CD4-positive, alpha-beta T cell treated with Interleukin-1 beta for 1 hour (primary cell): Measurements from ENCODE around the gene CCNJ.
A peak's percentile ranks its signal among the peaks of the same experiment; 100 is the strongest.
"Not testable (repeated sequence)": the region's sequence is repeated elsewhere in the genome, so short reads cannot be mapped to it uniquely, and the experiment has no call there.

Experiments
- DNase-seq, 2 donors: peaks; one replicate each; pipeline ENCODE4 v3.0.0-alpha.2; 2020 to 2022

Gene CCNJ

DNA sequence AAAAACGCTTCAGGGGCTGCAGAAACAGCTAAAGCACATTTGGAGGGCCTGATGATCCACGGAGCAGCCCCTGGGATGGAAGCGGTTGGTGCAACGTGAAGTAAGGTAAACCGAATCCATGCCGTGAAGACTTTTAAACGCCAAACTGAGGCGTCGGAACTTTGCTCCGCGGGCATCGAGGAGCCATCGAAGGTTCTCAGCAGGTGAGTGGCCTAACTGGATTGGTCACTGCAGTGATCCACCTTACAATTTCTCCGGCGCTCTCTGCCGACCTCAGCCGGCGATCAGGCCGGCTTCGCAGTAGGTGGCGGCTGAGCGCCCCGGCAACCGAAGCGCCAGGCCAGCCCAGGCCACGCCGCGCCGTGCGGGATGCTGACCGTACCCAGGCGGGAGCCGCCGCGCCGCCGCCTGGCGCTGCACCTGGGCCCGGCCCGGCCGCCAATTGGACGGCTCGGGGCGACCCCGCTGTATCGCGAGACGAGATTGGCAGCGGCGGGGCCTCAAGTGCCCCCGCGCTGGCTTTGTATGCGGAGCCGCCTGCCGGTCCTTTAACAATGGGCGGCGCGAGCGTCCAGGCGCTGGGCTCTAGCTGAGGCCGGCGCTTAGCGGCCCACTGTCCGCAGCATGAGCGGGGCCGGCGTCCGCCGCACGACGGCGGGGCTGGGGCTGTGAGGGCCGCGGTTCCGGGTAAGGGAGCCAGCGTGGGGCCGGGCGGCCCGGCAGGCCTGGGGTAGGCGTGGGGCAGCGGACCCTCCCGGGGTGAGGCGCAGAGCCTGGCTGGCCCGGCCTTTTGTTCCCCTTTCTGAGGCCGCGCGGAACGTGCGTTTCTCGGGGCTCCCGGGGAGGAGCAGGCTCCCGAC lies at the start of gene CCNJ:
Gene CCNJ, plus strand, starts transcription at position 551 of the 860 bp plus-strand sequence. CDS start 811 bp downstream, outside the sequence.
- peak; percentile 85 to 86 for DNase-seq

- DNase-seq, result not testable (repeated sequence)
These were observed 49.0 kb upstream of the CCNJ start for GRCh38 chr10:95994376-95994775.

DNA sequence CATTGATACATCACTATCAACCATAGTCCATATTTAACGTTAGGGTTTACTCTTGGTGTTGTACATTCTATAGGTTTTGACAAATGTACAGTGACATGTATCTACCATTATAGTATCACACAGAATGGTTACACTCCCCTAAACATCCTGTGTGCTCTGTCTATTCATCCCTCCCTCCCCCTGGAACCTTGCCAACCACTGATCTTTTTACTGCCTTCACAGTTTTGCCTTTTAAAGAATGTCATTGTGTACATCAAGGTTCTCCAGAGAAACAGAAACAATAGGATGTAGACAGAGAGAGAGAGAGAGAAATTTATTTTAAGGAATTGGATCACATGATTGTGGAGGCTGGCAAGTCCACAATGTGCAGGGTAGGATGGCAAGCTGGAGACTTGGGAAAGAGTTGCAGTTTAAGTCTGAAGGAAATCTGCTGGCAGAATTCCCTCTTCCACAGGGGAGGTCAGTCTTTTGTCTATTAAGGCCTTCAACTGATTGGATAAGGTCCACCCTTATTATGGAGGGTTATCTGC lies 45.1 kb upstream of the CCNJ start:
- no peak for DNase-seq

- no peak for DNase-seq
These were observed 29.4 kb upstream of the CCNJ start for GRCh38 chr10:96013956-96014355.

DNA sequence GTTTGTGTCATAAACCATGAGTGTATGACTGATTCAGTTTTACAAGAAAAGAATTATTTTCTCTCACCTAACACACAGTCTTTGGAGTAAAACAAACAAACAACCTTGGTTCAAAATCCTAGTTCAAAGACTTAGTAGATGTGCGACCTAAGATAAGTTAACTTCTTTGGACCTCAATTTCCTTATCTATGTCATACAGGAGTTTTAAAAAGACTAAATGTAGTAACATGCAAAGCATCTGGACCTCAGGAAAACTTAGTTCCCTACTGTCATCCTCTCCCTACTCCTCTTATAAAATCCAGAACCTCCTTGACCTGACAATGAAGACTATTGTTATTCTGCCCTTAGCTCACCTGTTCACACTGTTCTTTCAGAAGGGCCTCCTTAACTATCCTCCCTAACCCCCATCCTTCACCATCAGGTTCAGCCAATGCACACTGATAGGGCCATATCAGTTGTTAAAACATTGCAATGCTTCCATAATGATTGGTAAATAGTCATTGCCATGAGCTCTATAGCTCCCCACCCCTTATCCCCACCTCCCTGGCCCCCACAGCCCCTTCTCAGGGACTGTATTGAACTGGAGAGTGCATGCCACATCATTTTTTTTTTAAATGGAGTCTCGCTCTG lies 28.8 kb upstream of the CCNJ start:
- DNase-seq, result no peak

- DNase-seq, result peak; percentile 11 to 57
These were observed 26.1 kb upstream of the CCNJ start for GRCh38 chr10:96017191-96017687.

GRCh38 chr10:96021332-96021731 lies 22.1 kb upstream of the CCNJ start:
- DNase-seq, result no peak

DNA sequence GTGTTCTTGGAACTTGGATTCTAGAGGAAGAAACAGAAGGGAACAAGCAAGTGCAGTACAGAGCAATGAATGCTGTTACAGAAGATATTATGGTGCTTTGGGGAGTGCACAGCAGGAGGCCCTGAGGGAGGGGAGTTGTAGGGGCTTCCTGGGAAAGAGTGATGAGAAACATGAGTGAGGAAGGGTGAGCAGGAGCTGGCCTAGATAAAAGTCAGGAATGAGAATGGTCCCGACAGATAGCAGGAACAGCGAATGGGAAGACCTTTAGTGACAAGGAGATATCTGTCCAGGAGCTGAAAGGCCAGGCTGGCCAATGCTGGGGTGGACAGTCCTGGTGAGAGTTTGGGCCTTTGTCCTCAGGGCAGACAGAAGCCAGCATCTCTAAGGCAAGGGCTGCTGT lies 20.6 kb upstream of the CCNJ start:
- DNase-seq, result no peak

- DNase-seq, result no peak
These were observed 20.2 kb upstream of the CCNJ start for GRCh38 chr10:96023168-96023567.

GRCh38 chr10:96025566-96025965 lies 17.8 kb upstream of the CCNJ start:
- peak in 1 of 2 donors; percentile 7 for DNase-seq

DNA sequence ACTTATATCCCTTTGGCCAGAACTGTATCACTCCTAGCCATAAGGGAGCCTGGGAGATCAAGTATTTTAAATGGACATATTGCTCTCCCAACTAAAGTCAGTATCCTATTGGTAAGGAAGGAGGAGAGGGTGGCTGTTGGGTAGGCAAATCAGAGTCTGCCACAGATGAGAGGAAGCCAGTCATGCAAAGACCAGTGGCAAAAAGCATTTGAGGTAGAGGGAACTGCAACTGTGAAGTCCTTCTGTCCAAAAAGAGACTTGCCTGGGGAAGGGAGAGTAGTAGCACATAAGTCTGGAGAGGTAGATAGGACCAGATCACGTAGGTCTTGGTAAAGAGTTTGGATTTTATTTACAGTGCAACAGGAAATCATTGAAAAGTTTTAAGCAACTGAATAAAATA lies 8.8 kb upstream of the CCNJ start:
- DNase-seq, result no peak

- no peak for DNase-seq
These were observed 4.7 kb upstream of the CCNJ start for GRCh38 chr10:96038476-96039387.

- DNase-seq, result no peak
These were observed 2.2 kb upstream of the CCNJ start for GRCh38 chr10:96041146-96041545.

DNA sequence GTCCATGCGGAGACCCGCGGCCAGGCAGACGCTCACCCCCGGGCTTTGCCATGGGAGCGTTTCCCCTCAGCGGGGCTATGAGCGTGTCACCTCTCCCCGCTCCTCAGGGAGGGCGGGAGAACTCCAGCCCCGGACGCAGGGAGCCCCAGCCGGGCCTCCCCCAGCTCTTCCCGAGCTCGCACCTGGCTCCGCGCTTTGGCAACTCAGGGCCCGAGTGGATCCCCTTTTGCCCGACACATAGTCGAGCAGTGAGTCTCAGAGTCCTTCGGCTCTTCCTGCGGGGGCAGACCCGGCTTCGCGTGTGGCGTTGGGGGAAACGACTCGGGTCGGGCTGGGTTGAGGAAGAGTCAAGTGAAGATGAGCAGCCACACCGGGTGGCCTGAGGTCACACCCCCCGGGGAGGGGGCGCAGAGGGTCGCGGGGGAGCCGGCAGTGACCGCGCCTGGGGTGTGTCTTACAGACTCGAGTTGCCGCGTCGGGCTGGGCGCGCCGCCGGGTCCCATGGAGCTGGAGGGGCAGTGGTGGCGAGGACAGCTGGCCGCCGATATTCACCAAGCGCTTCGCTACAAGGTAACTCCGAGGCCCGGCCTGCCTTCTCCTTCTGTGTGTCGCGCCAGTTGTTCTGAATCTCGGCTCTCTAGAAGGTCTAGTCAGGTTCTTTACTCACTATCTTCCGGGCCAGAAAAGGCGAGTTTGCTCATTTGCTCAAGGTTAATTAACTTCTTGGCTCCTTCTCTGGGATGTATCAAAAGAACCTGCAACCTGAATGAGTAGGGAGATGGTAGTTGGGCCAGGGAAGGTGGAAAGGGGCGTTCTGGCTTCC lies 721 bp downstream of the CCNJ start:
- DNase-seq, result peak; percentile 35 to 37

GRCh38 chr10:96044736-96045135 lies 1.4 kb downstream of the CCNJ start:
- DNase-seq, result no peak

DNA sequence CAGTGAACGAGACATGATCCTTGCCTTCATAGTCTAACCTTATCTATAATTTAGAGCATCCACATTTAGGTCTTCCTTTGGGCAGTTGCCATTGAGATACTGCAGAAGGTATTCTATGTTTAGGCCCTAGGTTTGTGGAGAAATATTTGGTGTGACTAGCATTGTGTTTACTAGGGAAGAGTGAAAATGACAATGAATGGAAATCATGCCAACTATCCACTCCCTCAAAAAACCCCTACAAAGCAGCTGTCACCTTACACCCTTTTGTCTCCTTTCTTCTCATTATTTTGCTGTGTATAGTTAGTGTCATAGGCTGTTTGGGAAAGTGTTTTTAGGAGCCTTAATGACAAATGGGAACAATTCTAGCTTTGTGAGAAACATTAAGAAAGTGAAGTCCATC lies 3.2 kb downstream of the CCNJ start:
- DNase-seq, result no peak

DNA sequence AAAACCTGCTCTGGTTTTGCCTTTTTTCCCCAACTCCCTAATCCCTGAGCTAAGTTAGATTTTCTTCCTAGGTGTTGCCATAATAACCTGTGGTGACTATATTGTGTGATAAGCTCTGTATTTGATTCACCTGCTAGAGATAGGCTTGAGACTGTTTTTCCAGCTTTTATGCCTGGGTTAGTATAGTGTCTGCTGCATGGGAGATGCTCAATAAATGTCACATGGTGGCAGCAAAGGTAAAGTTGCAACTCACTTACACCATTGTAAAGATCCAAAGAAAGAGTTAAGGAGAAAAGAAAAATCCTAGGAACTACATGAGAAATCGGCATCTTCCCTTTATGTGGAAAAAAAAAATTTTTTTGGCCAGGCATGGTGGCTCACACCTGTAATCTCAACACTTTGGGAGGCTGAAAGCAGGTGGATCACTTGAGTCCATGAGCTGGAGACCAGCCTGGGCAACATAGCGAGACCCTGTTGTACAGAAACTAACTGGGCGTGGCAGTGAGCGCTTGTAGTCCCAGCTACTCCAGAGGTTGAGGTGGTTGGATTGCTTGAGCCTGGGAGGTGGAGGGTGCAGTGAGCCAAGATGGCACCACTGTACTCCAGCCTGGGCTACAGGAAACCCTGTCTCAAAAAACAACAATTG lies 3.7 kb downstream of the CCNJ start:
- DNase-seq, result no peak

- DNase-seq, result not testable (repeated sequence)
These were observed 4.5 kb downstream of the CCNJ start for GRCh38 chr10:96047925-96048324.

GRCh38 chr10:96049340-96049739 lies 6.0 kb downstream of the CCNJ start:
- DNase-seq, result no peak

- no peak for DNase-seq
These were observed 10.6 kb downstream of the CCNJ start for GRCh38 chr10:96053985-96054384.

DNA sequence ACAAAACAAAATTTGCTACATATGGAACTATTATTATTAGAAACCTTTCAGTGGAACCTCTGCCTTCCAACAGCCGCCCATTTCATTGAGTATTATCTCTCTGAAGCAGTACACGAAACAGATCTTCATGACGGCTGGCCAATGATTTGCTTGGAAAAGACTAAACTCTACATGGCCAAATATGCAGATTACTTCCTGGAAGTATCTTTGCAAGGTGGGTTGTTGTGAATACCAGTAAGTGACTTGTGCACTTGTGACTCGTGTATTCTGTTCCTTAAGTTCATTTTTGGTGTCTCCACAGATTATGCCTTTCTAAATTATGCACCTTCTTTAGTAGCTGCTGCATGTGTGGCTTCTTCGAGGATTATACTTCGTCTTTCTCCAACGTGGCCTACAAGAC lies 13.4 kb downstream of the CCNJ start:
- DNase-seq, result no peak
